Right lobe of liver (tissue), 6 donors: ENCODE data around the gene FER1L5. TPM values are rescaled to one million over a fixed set of nuclear protein-coding genes. Genes with fewer than 3 reads are reported as not detected.

Experiments
- ATAC-seq, 4 donors: fragments of 200-7000 bp; cut with Tn5 transposase; one replicate each; pipeline ENCODE4 v1.9.1; 2020; ENCODE audit warnings: mild to moderate bottlenecking in 4 of 4, moderate library complexity in 4 of 4
- DNase-seq, 3 donors: peaks; one replicate each; pipeline ENCODE4 v3.0.0-alpha.2; 2020
- H3K27ac ChIP-seq, 3 donors: fragments of 200-600 bp; one replicate each; pipeline ENCODE4 v1.8.0; 2022
- H3K27me3 ChIP-seq, 2 donors: fragments of 200-600 bp; one replicate each; pipeline ENCODE4 v1.8.0; 2022
- H3K36me3 ChIP-seq, 4 donors: fragments of 200-600 bp; sonication (generic) in 1 of 4; one replicate each; pipeline versions ENCODE4 v1.5.1 to v1.8.0; 2017 to 2022; ENCODE audit warnings: control low read depth in 1 of 4
- H3K4me1 ChIP-seq, 4 donors: fragments of 200-600 bp; sonication (generic) in 1 of 4; one replicate each; pipeline versions ENCODE4 v1.5.1 to v1.8.0; 2017 to 2022; ENCODE audit warnings: control low read depth in 1 of 4
- H3K4me3 ChIP-seq, 3 donors: fragments of 200-600 bp; one replicate each; pipeline ENCODE4 v1.8.0; 2022
- H3K9me3 ChIP-seq, 4 donors: fragments of 200-600 bp; sonication (generic) in 1 of 4; one replicate each; pipeline versions ENCODE4 v1.5.1 to v1.8.0; 2017 to 2022; ENCODE audit warnings: control low read depth in 1 of 4
- CTCF ChIP-seq, 4 donors: fragments of 200-600 bp in 3 of 4; fragments of 450-650 bp in 1 of 4; IDR thresholded peaks; one replicate each; pipeline versions ENCODE4 v1.5.1 to v1.8.0; 2016 to 2022; ENCODE audit warnings: antibody characterized with exemption in 4 of 4, mild to moderate bottlenecking in 2 of 4
- POLR2A ChIP-seq: fragments of 450-650 bp; IDR thresholded peaks from one replicate; pipeline ENCODE4 v1.6.1; 2017; ENCODE audit warnings: antibody characterized with exemption, mild to moderate bottlenecking
- WGBS: methylation state at CpG from one replicate; pipeline ENCODE4 v1.1.6; 2018; ENCODE audit warnings: low coverage, low lambda C conversion rate; ENCODE audit not compliant: insufficient coverage; ENCODE audit errors: missing lambda C conversion rate; 5-methylcytosine and 5-hydroxymethylcytosine counted together
- intact Hi-C, 2 donors: fragments of 100-400 bp; cut with DNase I; formaldehyde crosslinking; loops; one replicate each; pipeline versions ENCODE4 v1.11.2 to v1.14.1; 2022
- total RNA-seq, 6 experiments: library from RNA; depleted of rRNA in 2 of 6; stranded (reverse); fragments of >200 nt in 2 of 6; fragmentation: NEBNext Ultra II Directional in 3 of 6; extraction: Animal tissue kit (Norgen Biotek cat#: 25700) in 3 of 6; gene quantifications; one replicate each; pipeline versions ENCODE4 v1.1.0 to v1.2.4, GENCODE V29; 2016 to 2023
- donor health status: DM: no; HTN: yes; CAD: no.
- donor health status: DM: no; HTN: no; CAD: no.
- donor health status: DM: no; HTN: no; CAD: no.
- donor health status: DM: no; HTN: yes; CAD: no.
- donor health status: DM: no; HTN: yes; CAD: no.

Gene FER1L5
- total RNA-seq, 6 experiments from 2014 or later: not detected

GRCh38 chr2:96661324-96661723 is 18.8 kb downstream of the FER1L5 start:
- no peak for TF ChIP-seq POLR2A
- no peak for TF ChIP-seq CTCF (IDR thresholded peaks at IDR 0.05)
- ATAC-seq: no peak
- no peaks in the 10 kb centered on the region for H3K36me3 ChIP-seq
- H3K9me3 ChIP-seq: no peaks in the 10 kb centered on the region
- intact Hi-C loops: no loop called here
- no peak for DNase-seq
- H3K27ac ChIP-seq: no peak overlapping the region
- H3K27me3 ChIP-seq: no peaks in the 10 kb centered on the region
- WGBS: 81% methylated on average over 2 of the region's 6 CpGs
- no peak overlapping the region for H3K4me3 ChIP-seq
- H3K4me1 ChIP-seq: no peaks in the 10 kb centered on the region

GRCh38 chr2:96662360-96662759 is 19.8 kb downstream of the FER1L5 start:
- H3K27ac ChIP-seq: no peak overlapping the region
- no peaks in the 10 kb centered on the region for H3K27me3 ChIP-seq
- H3K9me3 ChIP-seq: no peaks in the 10 kb centered on the region
- no peaks in the 10 kb centered on the region for H3K4me1 ChIP-seq
- ATAC-seq (no peak), DNase-seq (no peak)
- no peak overlapping the region for H3K4me3 ChIP-seq
- 79% methylated on average over 8 of the region's 9 CpGs for WGBS
- intact Hi-C loops: no loop called here
- TF ChIP-seq POLR2A (no peak), CTCF (IDR thresholded peaks at IDR 0.05) (no peak)
- no peaks in the 10 kb centered on the region for H3K36me3 ChIP-seq

GRCh38 chr2:96663177-96663576 is 20.6 kb downstream of the FER1L5 start:
- H3K27ac ChIP-seq: no peak overlapping the region
- H3K27me3 ChIP-seq: no peaks in the 10 kb centered on the region
- ATAC-seq: no peak

GRCh38 chr2:96663829-96664228 is 21.3 kb downstream of the FER1L5 start:
- no peaks in the 10 kb centered on the region for H3K36me3 ChIP-seq
- H3K4me1 ChIP-seq: no peaks in the 10 kb centered on the region
- H3K4me3 ChIP-seq: no peak overlapping the region
- intact Hi-C loops: no loop called here
- DNase-seq (no peak), ATAC-seq (no peak)
- no peaks in the 10 kb centered on the region for H3K27me3 ChIP-seq
- TF ChIP-seq POLR2A: no peak
- TF ChIP-seq CTCF (IDR thresholded peaks at IDR 0.05): no peak
- WGBS: 40% methylated on average over 2 of the region's 7 CpGs
- H3K9me3 ChIP-seq: no peaks in the 10 kb centered on the region
- no peak overlapping the region for H3K27ac ChIP-seq

More at GRCh38 chr2:96663177-96663576, 20.6 kb downstream of the FER1L5 start:
- no peak for DNase-seq
- no peak for TF ChIP-seq POLR2A
- no peak for TF ChIP-seq CTCF (IDR thresholded peaks at IDR 0.05)
- Histone ChIP-seq H3K4me1 (no peaks in the 10 kb centered on the region), H3K9me3 (no peaks in the 10 kb centered on the region), H3K4me3 (no peak overlapping the region), H3K36me3 (no peaks in the 10 kb centered on the region)
- intact Hi-C loops: no loop called here
- 77% methylated on average over 3 of the region's 5 CpGs for WGBS

- intact Hi-C loops: no loop called here
- ATAC-seq (no peak), DNase-seq (no peak)
- WGBS: 70% methylated on average over 3 of the region's 3 CpGs
- H3K9me3 ChIP-seq: no peaks in the 10 kb centered on the region
- no peaks in the 10 kb centered on the region for H3K36me3 ChIP-seq
- no peak overlapping the region for H3K27ac ChIP-seq
- no peak overlapping the region for H3K4me3 ChIP-seq
- TF ChIP-seq CTCF (IDR thresholded peaks at IDR 0.05) (no peak), POLR2A (no peak)
- no peaks in the 10 kb centered on the region for H3K4me1 ChIP-seq
- no peaks in the 10 kb centered on the region for H3K27me3 ChIP-seq
Measured at GRCh38 chr2:96664366-96664925, 21.9 kb downstream of the FER1L5 start.
